Epithelial cell of prostate (primary cell): Measurements from ENCODE around the gene ADCY4.

Source experiments
- DNase-seq: peaks from one replicate; pipeline ENCODE4 v3.0.0-alpha.2; 2011; ENCODE audit warnings: low read depth, low spot score
- H3K27ac ChIP-seq: fragments of 450-650 bp; 2 replicates; pipeline ENCODE4 v1.5.1; 2017; ENCODE audit warnings: mild to moderate bottlenecking

Gene ADCY4

DNA sequence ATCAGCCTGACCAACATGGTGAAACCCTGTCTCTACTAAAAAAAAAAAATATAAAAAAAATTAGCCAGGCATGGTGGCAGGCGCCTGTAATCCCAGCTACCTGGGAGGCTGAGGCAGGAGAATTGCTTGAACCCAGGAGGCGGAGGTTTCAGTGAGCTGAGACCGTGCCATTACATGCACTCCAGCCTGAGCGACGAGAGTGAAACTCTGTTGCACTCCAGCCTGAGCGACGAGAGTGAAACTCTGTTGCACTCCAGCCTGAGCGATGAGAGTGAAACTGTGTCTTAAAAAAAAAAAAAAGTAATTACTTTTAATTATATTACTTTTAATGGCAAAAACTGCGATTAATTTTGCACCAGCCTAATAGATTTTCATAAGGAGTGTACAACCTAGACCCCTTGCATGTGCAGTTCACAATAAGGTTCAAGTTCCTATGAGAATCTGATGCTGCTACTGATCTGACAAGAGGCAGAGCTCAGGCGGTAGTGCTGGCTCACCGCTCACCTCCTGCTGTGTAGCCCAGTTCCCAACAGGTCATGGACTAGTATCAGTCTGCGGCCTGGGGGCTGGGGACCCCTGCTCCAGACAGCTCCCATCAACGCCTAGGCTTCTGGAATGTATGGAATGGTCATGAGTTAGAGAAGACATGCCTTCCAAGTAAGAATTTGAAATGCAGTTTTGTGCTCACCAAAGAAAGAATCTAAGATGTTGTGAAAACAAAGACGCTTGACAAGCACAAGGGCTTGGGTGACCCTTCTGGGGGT, 13.5 kb downstream of the ADCY4 start:
- DNase-seq, result no peak
- H3K27ac ChIP-seq, result no peak overlapping the region

- no peak for DNase-seq
- no peak overlapping the region for H3K27ac ChIP-seq
These were observed 17.5 kb downstream of the ADCY4 start for GRCh38 chr14:24317141-24317928.

- DNase-seq, result no peak
- H3K27ac ChIP-seq, result no peak overlapping the region
These were observed 18.3 kb downstream of the ADCY4 start for GRCh38 chr14:24316597-24316950.

DNA sequence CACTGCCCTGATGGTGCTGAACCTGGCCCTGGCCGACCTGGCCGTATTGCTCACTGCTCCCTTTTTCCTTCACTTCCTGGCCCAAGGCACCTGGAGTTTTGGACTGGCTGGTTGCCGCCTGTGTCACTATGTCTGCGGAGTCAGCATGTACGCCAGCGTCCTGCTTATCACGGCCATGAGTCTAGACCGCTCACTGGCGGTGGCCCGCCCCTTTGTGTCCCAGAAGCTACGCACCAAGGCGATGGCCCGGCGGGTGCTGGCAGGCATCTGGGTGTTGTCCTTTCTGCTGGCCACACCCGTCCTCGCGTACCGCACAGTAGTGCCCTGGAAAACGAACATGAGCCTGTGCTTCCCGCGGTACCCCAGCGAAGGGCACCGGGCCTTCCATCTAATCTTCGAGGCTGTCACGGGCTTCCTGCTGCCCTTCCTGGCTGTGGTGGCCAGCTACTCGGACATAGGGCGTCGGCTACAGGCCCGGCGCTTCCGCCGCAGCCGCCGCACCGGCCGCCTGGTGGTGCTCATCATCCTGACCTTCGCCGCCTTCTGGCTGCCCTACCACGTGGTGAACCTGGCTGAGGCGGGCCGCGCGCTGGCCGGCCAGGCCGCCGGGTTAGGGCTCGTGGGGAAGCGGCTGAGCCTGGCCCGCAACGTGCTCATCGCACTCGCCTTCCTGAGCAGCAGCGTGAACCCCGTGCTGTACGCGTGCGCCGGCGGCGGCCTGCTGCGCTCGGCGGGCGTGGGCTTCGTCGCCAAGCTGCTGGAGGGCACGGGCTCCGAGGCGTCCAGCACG, 18.9 kb downstream of the ADCY4 start:
- DNase-seq, result no peak
- no peak overlapping the region for H3K27ac ChIP-seq

DNA sequence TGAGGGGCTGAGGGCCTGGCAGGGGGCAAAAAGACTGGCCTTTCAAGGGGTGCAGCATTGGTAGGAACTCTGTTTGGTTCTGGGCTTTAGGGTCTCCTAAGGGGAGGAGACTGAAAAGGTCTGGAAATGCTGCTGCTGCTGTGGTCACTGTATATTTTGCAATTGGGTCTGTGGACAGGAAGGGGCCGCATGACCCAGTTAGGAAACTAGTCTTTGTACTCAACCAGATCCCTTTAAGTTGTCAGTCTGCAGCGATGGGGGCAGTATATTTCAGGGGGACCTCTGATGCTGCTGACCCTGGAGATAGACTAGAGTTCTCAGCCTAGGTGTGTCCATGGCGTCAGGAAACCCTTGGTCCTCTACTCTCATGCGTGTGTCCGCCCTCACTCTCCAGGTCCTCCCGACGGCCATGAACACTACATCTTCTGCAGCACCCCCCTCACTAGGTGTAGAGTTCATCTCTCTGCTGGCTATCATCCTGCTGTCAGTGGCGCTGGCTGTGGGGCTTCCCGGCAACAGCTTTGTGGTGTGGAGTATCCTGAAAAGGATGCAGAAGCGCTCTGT, 19.5 kb downstream of the ADCY4 start:
- no peak overlapping the region for H3K27ac ChIP-seq
- no peak for DNase-seq

DNA sequence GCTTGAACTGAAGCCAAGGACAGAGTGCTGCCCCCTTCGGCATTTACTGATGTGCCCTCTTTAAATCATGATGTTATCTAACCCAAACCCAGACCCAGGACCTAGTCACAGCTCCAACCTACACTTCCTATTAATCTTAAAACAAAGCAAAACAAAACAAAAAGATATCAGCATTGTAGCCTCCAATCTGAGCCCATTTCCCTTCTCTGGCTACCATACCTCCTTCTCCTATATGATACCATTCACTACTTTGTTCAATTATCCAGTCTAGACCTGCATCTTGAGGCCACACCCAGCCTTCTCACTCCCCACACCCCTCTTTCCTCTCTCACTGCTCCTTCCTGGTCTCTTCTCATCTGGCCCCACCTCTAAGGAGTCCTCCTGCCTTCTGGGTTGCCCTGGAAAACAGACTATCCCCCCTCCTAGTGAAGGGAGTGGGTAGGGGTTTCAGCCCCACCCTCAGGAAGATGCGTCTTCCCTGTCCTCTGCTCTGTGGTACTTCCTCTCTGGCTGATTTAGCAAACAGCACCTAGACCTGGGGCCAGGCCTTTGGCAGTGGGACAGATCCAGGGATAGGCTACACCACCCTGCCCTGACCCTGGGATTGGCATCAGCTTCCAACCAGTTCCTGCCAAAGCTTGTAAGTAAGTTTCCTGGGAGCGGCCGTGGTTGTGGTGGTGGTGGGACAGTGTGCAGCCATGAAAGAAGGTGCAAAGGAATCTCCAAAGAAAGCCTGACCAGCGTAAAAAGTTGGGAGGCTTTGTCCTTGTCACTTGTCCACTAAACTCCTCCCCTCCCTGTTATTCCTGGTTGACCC, 20.3 kb downstream of the ADCY4 start:
- DNase-seq, result no peak
- no peak overlapping the region for H3K27ac ChIP-seq

DNA sequence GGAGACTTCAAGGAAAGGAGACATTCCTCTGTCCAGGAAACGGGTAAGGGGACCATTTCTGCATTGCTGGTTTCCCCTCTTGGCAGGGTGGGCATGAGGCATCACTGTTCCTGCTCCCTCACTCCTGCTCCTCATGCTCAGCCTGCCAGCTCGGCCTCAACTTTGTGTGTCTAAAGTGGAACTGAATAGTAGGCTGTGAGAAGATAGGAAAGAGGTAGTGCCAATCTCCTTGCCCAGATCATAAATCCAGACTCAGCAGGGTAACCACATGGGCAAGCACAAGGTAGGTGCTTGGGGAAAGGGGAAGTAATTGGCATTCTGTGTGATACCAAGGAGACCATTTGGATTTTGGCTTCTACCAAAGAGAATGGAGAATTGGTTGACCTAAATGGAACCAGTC, 21.0 kb downstream of the ADCY4 start:
- H3K27ac ChIP-seq, result no peak overlapping the region
- no peak for DNase-seq

DNA sequence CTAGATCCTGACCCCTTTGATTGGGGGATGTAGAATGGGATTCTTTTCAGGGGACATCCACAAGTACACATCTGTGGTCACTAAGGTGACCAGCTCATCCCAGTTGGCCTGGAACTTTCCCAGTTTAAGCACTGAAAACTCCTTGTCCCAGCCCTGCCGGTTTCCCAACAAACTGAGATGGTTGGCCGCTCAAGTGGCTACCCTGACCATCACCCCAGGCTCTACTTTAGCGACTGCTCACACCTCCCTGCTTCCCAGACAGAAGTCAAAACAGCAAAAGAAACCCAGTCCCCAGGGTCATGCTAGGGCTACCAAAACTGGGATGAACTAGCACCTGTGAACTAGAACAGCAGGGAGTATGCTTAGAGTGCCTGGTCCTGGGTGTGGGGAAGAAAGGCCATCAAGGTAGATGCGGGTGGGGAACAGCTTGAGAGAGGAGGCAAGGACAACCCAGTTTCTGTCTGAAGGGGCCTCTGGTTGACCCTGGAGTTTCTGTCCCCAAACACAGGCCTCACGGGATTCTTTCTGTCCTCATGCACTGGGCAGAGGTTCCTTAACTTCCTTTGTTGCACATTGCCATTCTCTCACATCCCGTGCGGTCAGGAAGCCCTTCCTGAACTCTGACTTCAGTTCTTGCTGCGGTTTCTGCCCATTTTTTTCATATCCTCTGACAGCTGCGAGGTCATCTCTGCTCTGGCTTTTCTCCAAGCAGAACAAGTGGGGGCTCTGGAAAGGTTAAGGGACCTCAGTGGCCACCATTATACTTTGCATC, 21.9 kb downstream of the ADCY4 start:
- no peak overlapping the region for H3K27ac ChIP-seq
- no peak for DNase-seq

DNA sequence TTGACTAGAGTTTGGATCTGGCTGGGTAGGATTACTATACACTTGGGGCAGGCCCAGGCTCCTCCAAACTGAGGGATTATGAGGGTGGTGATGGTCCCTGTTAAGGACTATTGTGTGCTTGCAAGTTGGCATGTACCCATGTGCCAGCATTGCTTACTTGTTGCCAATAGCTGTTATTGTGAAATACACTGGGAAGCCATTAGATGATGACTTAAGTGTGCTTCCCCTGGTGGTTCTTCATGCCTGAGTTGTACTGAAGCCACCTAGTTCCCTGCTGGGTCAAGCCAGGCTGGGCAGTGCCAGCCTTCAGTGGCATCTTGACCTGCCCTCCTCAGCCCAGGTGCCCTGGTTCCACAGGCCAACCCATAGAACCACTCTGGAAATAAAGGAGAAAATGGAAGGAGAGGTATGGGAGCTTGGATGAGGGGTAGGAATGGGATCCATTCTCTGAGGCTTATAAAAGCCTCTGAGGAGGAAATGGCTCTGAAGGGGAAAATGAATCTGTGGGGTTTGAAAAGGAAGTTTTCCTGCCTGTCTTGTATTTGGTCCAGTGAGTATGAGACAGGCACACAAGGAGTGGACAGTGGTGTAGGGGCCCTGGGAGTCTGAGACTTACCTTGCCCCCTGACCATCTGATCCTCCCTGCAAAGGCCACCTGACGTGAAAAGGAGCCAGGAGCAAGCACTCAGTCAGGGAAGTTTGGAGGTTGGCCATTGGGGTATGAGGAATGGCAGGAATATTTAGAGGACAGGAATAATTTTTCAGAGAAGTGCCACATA, 22.8 kb downstream of the ADCY4 start:
- no peak for DNase-seq
- peak overlapping the region; percentile 74 for H3K27ac ChIP-seq

DNA sequence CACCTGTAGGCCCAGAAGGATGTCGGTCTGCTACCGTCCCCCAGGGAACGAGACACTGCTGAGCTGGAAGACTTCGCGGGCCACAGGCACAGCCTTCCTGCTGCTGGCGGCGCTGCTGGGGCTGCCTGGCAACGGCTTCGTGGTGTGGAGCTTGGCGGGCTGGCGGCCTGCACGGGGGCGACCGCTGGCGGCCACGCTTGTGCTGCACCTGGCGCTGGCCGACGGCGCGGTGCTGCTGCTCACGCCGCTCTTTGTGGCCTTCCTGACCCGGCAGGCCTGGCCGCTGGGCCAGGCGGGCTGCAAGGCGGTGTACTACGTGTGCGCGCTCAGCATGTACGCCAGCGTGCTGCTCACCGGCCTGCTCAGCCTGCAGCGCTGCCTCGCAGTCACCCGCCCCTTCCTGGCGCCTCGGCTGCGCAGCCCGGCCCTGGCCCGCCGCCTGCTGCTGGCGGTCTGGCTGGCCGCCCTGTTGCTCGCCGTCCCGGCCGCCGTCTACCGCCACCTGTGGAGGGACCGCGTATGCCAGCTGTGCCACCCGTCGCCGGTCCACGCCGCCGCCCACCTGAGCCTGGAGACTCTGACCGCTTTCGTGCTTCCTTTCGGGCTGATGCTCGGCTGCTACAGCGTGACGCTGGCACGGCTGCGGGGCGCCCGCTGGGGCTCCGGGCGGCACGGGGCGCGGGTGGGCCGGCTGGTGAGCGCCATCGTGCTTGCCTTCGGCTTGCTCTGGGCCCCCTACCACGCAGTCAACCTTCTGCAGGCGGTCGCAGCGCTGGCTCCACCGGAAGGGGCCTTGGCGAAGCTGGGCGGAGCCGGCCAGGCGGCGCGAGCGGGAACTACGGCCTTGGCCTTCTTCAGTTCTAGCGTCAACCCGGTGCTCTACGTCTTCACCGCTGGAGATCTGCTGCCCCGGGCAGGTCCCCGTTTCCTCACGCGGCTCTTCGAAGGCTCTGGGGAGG, 23.9 kb downstream of the ADCY4 start, which contains the start of gene LTB4R:
LTB4R (plus strand) TSS at position 857 of the 959 bp plus-strand sequence. CDS start 4,150 bp downstream, outside the sequence.
- DNase-seq, result no peak
- H3K27ac ChIP-seq, result peak within 1 kb of the TSS; percentile 74

GRCh38 chr14:24310265-24310645, 24.6 kb downstream of the ADCY4 start:
- no peak for DNase-seq
- peak overlapping the region; percentile 74 for H3K27ac ChIP-seq

- peak within 1 kb of the TSS; percentile 74 for H3K27ac ChIP-seq
- DNase-seq, result no peak
These were observed 25.2 kb downstream of the ADCY4 start, which contains the start of gene LTB4R2 for GRCh38 chr14:24309538-24310264. Gene LTB4R2 (plus strand): TSS chr14:24310140. CDS start chr14:24310665, 525 bp downstream.

GRCh38 chr14:24308342-24309124, 26.3 kb downstream of the ADCY4 start:
- peak overlapping the region; percentile 74 for H3K27ac ChIP-seq
- DNase-seq, result no peak

DNA sequence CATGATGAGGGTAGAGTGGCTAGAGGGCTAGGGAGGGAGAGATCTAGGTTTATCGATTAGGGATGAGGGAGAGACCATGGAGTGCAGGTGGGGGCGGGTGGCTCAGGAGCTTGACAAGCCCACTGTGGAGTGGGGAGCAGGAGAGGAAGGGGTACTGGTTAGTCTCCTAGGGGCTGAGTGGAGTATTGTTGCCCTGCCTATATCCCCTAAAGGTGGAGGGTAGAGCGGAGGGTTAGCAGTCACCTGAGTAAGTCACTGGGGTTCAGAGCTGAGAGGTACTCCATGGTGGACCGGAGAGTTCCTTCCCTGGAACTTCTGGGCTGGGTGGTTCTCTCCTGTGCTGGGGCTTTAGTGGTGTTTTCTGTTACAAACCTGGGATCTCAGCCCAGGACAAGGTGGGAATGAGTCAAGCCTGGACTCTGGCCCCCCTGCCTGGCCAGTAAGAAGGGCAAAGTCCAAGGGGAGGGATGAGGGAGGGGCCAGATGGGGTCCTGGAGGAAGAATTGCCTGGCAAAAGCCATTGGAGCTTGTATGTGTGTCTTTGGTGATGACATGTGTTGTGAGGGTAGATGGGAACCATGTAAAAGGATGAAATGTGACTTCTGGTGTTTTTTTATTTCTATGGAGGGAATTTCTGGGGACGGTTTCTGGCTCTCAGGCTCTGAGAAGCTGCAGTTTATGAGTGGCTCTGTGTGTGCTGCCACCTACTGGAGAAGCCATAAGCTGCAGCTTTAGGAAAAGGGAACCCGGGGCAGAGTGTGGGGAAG, 27.1 kb downstream of the ADCY4 start, which contains the start of gene CIDEB:
CIDEB (minus strand) TSS at position 403 of the 767 bp plus-strand sequence; CDS start at position 284, 119 bp downstream.
- peak within 1 kb of the TSS; percentile 74 for H3K27ac ChIP-seq
- DNase-seq, result no peak

DNA sequence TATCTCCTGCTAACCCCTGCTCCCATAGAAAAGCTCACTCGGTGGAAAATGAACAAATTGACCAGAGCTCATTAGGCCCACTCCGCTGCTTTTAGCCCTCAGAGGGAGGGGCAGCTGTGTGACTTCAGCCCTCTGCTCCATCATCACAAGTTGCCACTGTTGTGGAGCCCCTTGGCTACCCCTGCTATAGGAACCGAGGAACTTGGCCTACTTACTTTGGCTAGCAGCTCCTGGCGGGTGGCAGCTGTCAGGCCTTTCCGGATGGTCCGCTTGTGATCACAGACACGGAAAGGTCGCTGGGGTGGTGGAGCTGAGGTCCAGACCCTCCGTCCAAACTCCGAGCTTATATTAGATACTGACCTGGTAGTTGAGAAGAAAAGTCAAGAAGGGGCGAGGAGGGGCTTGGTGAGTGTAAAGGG, 27.7 kb downstream of the ADCY4 start:
- no peak for DNase-seq

More for the DNA sequence above, 27.7 kb downstream of the ADCY4 start:
- H3K27ac ChIP-seq, result no peak overlapping the region
